ENCODE results near the gene GTF3C2.
"Not testable (repeated sequence)": the region's sequence is repeated elsewhere in the genome, so short reads cannot be mapped to it uniquely, and the experiment has no call there.

The GTF3C2 gene

GRCh38 chr2:27322301-27322765, 34.2 kb downstream of the GTF3C2 start:
- DNase-seq (ENCODE audit: low read depth in 1 of 2, low spot score in 1 of 2): no peak

GRCh38 chr2:27320958-27321543, 35.5 kb downstream of the GTF3C2 start:
- DNase-seq (ENCODE audit: low read depth in 1 of 2, low spot score in 1 of 2): no peak

- DNase-seq (ENCODE audit: low read depth in 1 of 2, low spot score in 1 of 2): not testable (repeated sequence)
Measured at GRCh38 chr2:27319839-27320238, 36.7 kb downstream of the GTF3C2 start.

- DNase-seq (ENCODE audit: low read depth in 1 of 2, low spot score in 1 of 2): no peak
Measured at GRCh38 chr2:27316655-27317412, 39.7 kb downstream of the GTF3C2 start.

GRCh38 chr2:27315122-27315521, 41.4 kb downstream of the GTF3C2 start:
- no peak for DNase-seq (ENCODE audit: low read depth in 1 of 2, low spot score in 1 of 2)

- no peak for DNase-seq (ENCODE audit: low read depth in 1 of 2, low spot score in 1 of 2)
Measured at GRCh38 chr2:27314709-27315108, 41.9 kb downstream of the GTF3C2 start.

GRCh38 chr2:27313882-27314645, 42.5 kb downstream of the GTF3C2 start:
- no peak for DNase-seq (ENCODE audit: low read depth in 1 of 2, low spot score in 1 of 2)

- no peak for DNase-seq (ENCODE audit: low read depth in 1 of 2, low spot score in 1 of 2)
Measured at GRCh38 chr2:27312152-27312551, 44.4 kb downstream of the GTF3C2 start.

GRCh38 chr2:27309651-27310050, 46.9 kb downstream of the GTF3C2 start:
- no peak for DNase-seq (ENCODE audit: low read depth in 1 of 2, low spot score in 1 of 2)

GRCh38 chr2:27308359-27308881, 48.1 kb downstream of the GTF3C2 start, which contains the start of gene UCN:
Gene UCN (minus strand): TSS chr2:27308445. CDS start chr2:27307895, 550 bp downstream.
- no peak for DNase-seq (ENCODE audit: low read depth in 1 of 2, low spot score in 1 of 2)

- no peak for DNase-seq (ENCODE audit: low read depth in 1 of 2, low spot score in 1 of 2)
Measured at GRCh38 chr2:27307545-27308358, 48.8 kb downstream of the GTF3C2 start.

GRCh38 chr2:27307287-27307544, 49.3 kb downstream of the GTF3C2 start:
- no peak for DNase-seq (ENCODE audit: low read depth in 1 of 2, low spot score in 1 of 2)

GRCh38 chr2:27306573-27307286, 49.8 kb downstream of the GTF3C2 start:
- DNase-seq (ENCODE audit: low read depth in 1 of 2, low spot score in 1 of 2): peak in 1 of 2 donors; percentile 22

- DNase-seq (ENCODE audit: low read depth in 1 of 2, low spot score in 1 of 2): no peak
Measured at GRCh38 chr2:27306136-27306535, 50.4 kb downstream of the GTF3C2 start.

- no peak for DNase-seq (ENCODE audit: low read depth in 1 of 2, low spot score in 1 of 2)
Measured at GRCh38 chr2:27305516-27305915, 51.0 kb downstream of the GTF3C2 start.

GRCh38 chr2:27304488-27305240, 51.9 kb downstream of the GTF3C2 start:
- DNase-seq (ENCODE audit: low read depth in 1 of 2, low spot score in 1 of 2): no peak

GRCh38 chr2:27303093-27304025, 53.2 kb downstream of the GTF3C2 start:
- no peak for DNase-seq (ENCODE audit: low read depth in 1 of 2, low spot score in 1 of 2)

- not testable (repeated sequence) for DNase-seq (ENCODE audit: low read depth in 1 of 2, low spot score in 1 of 2)
Measured at GRCh38 chr2:27300606-27301005, 56.0 kb downstream of the GTF3C2 start.
